Left colon (tissue), 2 donors: Measurements from ENCODE around the gene CFAP410. TPM values are rescaled to one million over a fixed set of nuclear protein-coding genes. Genes with fewer than 3 reads are reported as not detected.

Experiments used
- ATAC-seq: fragments of 200-7000 bp; cut with Tn5 transposase; one replicate; pipeline ENCODE4 v1.9.1; 2020; ENCODE audit warnings: mild to moderate bottlenecking, moderate library complexity
- DNase-seq, 2 donors: peaks; one replicate each; pipeline ENCODE4 v3.0.0-alpha.2; 2020
- intact Hi-C, 2 donors: fragments of 100-400 bp; cut with DNase I in 1 of 2; cut with micrococcal nuclease in 1 of 2; formaldehyde crosslinking; loops; one replicate each; pipeline versions ENCODE4 v1.11.2 to v1.14.0; 2022; cut with DNase I, micrococcal nuclease
- total RNA-seq, 2 donors: library from RNA; stranded (reverse); fragmentation: NEBNext Ultra II Directional; extraction: Animal tissue kit (Norgen Biotek cat#: 25700); gene quantifications; one replicate each; pipeline ENCODE4 v1.2.1, GENCODE V29; 2021
- donor health status: DM: no; HTN: no; CAD: no.
- donor health status: DM: yes; HTN: yes; CAD: no.

CFAP410 gene
- total RNA-seq, 2 donors from 2014 or later: 21.4 to 24.7 TPM

DNA sequence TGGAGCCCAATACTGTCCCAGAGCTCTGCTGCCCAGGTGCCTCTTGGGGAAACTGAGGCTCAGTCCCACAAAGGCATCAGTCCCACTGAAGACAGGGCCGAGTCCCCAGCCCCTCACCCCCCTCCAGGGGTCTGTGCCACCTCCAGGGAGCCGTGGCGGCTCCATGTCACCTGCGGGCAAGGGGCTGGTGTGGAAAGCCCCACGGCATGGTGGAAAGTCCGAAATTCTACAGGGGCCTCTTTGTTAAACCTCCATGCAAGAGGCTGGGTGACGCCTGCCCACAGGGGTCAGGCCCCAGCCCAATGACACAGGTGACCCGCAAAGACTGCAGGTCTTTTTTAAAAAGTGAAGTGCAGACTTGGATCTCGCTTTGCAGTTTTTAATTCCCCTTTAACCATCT is 56.8 kb downstream of the CFAP410 start:
- DNase-seq: no peak
- no peak for ATAC-seq
- intact Hi-C loops: no loop called here

DNA sequence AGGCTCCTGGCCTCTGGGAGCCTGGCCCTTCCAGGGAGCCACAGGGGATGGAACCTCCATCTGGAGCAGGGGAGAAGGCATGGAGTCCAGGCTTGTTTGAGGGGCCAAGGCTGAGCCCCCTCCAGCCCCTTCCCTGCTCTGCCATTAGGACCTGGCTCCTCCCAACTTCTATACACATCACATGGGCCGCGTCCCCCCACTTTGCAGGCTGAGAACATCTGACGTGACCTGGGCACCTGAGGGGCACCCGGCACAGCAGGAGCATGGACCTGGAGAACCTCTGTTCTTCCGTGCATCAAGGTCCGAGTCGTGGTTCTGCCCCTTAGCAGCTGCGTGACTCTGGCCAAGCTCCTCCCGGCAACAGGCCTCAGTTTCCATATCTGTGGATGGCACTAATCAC is 57.4 kb downstream of the CFAP410 start:
- ATAC-seq: no peak
- intact Hi-C loops: no loop called here
- DNase-seq: no peak

GRCh38 chr21:44279354-44280260 is 59.6 kb downstream of the CFAP410 start:
- intact Hi-C loops: no loop called here
- no peak for ATAC-seq
- DNase-seq: no peak

Other genes with a start within 250 kb of the CFAP410 start
- 1 to 10 TPM; 1.7 to 7.2 TPM for gene PWP2, start 232.0 kb downstream of the CFAP410 start, total RNA-seq
- gene GATD3, start 205.7 kb downstream of the CFAP410 start, total RNA-seq: 10 to 100 TPM; 13.1 to 17.5 TPM
- 1 to 10 TPM; 3.2 to 5.0 TPM for gene ICOSLG, start 98.4 kb downstream of the CFAP410 start, total RNA-seq
- gene DNMT3L, start 77.5 kb downstream of the CFAP410 start, total RNA-seq: not detected
- gene AIRE, start 53.5 kb downstream of the CFAP410 start, total RNA-seq: under 1 TPM; 0.18 to 0.20 TPM
- gene PFKL, start 39.3 kb downstream of the CFAP410 start, total RNA-seq: 100 to 1,000 TPM; 239 to 245 TPM
- 1 to 10 TPM; 3.3 to 5.4 TPM for gene TRPM2, start 14.2 kb upstream of the CFAP410 start, total RNA-seq
- gene LRRC3, start 116.1 kb upstream of the CFAP410 start, total RNA-seq: 1 to 10 TPM; 2.5 to 3.5 TPM
- not detected for gene KRTAP10-1, start 200.8 kb upstream of the CFAP410 start, total RNA-seq
- not detected for gene KRTAP10-2, start 212.1 kb upstream of the CFAP410 start, total RNA-seq
- not detected for gene KRTAP10-3, start 219.4 kb upstream of the CFAP410 start, total RNA-seq
- gene KRTAP10-4, start 234.3 kb upstream of the CFAP410 start, total RNA-seq: not detected
- gene KRTAP10-5, start 241.2 kb upstream of the CFAP410 start, total RNA-seq: not detected